Measurements from ENCODE around the gene PDLIM7.

Gene PDLIM7

DNA sequence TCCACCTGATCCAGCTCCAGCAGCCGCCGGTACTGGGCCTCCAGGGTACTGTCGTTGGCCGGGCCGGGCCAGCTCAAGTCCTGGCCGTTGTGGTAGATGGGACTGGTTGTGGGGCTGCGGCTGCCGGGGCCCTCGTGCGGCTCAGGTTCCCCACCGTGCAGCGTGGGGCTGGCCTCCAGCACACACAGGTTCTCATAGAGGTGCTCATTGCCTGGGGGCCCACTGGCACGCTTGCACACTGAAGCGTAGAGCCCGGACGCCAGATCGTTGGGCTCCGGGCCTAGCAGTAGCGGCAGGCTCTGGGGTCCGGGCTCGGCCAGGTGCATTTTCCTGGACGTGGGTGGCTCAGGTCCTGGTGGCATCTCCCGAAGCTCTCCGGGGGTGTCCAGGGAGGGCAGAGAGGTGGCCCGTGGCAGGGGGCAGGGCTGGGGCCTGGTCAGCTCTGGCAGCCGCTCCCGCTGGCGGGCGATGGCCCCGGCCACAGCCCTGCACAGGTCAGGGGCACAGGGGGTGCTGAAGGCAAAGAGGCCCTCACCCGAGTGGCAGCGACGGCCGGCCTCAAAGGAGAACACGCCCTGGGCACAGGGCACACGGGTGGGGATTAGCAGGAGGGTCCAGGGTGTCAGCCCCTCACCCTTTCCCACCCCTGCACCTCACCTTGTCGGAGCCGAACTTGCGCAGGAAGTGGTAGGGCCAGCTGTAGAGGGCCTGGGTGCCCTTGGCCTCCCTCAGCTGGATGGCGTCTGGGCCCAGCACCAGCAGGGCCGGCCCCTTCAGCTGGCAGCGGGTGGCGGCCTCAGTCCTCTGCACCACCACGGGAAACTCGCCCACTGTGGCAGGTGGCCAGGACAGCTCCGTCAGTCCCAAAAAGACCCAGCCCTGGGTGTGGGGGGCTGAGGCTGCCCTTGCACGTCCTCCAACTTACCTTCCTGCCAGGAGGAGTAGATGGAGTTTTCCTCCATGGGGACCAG is 7.0 kb upstream of the PDLIM7 start:
- no peak for DNase-seq
- Histone ChIP-seq H3K9me3 (ENCODE audit: severe bottlenecking) (no peaks in the 10 kb centered on the region), H3K27me3 (ENCODE audit: insufficient read depth, low read depth, severe bottlenecking) (no peaks in the 10 kb centered on the region), H3K4me3 (ENCODE audit: low read depth, low read length) (no peak overlapping the region), H3K27ac (no peak overlapping the region), H3K36me3 (no peaks in the 10 kb centered on the region)
- TF ChIP-seq, protein P1, sequence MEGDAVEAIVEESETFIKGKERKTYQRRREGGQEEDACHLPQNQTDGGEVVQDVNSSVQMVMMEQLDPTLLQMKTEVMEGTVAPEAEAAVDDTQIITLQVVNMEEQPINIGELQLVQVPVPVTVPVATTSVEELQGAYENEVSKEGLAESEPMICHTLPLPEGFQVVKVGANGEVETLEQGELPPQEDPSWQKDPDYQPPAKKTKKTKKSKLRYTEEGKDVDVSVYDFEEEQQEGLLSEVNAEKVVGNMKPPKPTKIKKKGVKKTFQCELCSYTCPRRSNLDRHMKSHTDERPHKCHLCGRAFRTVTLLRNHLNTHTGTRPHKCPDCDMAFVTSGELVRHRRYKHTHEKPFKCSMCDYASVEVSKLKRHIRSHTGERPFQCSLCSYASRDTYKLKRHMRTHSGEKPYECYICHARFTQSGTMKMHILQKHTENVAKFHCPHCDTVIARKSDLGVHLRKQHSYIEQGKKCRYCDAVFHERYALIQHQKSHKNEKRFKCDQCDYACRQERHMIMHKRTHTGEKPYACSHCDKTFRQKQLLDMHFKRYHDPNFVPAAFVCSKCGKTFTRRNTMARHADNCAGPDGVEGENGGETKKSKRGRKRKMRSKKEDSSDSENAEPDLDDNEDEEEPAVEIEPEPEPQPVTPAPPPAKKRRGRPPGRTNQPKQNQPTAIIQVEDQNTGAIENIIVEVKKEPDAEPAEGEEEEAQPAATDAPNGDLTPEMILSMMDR (IDR thresholded peaks at IDR 0.05; ENCODE audit: low read depth, low read length) = no peak

DNA sequence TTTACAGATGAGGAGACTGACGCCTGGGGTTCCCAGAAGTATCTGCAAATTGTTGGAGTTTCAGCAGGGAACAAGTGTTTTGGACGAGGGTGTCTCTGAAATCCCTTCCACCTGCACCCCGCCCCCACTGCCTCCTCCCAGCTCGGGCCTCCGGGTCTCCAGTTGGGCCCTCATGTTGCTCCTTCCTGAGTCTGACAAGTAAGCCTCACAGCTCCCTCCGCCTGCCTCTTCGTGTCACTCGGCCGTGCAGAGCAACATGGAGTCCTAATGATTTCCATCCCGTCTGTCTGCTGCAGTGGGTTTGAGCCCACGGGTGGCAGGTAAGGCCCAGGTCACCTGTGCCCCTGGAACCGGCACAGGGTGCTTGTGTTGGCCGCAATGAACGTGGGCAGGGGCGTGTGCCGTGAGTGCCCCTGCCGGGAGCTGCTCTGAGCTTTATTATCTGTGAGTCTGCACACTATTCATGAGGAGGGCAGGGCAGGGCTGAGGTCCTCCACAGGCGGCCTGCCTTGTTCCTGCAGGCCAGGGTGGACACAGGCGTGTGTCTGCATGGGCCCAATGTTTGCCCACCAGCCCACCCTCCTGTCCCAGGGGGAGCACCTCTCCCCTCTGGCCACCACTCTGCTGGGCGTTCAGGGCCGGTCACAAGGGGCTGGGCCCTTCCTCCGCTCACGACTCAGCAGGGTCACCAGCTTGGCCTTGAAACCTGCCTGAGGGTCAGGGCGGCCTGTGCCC is 6.1 kb upstream of the PDLIM7 start:
- Histone ChIP-seq H3K9me3 (ENCODE audit: severe bottlenecking) (no peaks in the 10 kb centered on the region), H3K27ac (no peak overlapping the region), H3K4me3 (ENCODE audit: low read depth, low read length) (no peak overlapping the region), H3K27me3 (ENCODE audit: insufficient read depth, low read depth, severe bottlenecking) (no peaks in the 10 kb centered on the region), H3K36me3 (no peaks in the 10 kb centered on the region)
- DNase-seq = no peak
- TF ChIP-seq, protein P1 (IDR thresholded peaks at IDR 0.05; ENCODE audit: low read depth, low read length) = no peak

DNA sequence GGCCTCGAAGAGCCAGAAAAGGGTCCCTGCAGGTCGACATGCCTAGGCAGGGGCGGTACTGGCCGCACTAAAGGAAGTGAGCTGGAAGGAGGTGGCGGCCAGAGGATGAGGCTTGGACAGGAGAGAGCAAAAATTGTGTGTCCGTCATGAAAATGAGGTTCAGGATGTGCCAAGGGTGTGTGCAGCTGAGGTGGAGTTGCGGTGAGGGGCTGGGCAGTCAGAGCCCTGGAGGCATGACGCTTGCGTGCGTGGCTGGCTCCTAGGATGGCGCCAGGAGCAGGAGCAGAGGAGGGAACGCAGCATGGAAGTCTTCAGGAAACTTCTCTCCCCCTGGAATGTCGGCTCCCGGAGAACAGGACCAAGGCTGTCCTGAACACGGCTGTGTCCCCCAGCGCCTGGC is 5.5 kb upstream of the PDLIM7 start:
- TF ChIP-seq, protein P1 (IDR thresholded peaks at IDR 0.05; ENCODE audit: low read depth, low read length) = no peak
- Histone ChIP-seq H3K27ac (no peak overlapping the region), H3K9me3 (ENCODE audit: severe bottlenecking) (no peaks in the 10 kb centered on the region), H3K4me3 (ENCODE audit: low read depth, low read length) (no peak overlapping the region), H3K27me3 (ENCODE audit: insufficient read depth, low read depth, severe bottlenecking) (no peaks in the 10 kb centered on the region), H3K36me3 (no peaks in the 10 kb centered on the region)
- DNase-seq = no peak

DNA sequence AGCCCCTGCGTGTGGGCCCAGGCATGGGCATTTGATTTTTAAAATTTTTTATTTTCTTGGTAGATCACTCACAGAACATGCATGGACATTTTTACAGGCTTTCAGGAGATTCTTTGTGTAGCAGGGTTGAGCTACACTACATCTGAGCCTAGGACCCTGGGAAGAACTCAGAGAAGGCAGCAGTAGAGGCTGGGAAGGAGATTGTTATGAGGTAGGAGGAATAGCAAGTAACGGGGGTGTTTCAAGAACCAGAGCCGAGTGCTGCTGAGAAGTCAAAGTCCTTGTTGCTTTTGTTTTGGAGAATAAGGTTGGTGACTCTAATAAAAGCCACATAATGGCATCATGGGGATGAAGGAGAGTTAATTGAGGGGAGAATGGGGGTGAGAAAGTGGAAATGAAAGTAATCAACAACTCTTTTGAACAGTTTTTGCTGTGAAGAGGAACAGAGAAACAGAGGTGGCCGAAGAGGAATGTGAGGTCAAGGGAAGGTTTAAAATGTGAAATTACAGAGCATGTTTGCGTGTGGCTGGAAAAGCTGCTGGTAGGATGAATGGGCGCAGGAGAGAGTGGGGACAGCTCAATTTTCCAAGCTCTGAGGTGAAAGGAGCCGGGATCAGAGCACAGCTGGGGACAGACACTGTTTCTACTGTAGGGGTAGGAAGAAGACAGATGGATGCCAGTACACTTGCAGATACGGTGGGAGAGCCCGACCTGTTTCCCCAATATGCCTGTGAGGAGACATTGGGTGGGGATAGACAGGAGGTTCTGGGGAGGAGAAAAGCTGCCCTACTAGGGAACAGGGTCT is 4.7 kb upstream of the PDLIM7 start:
- no peak for DNase-seq
- Histone ChIP-seq H3K36me3 (no peaks in the 10 kb centered on the region), H3K9me3 (ENCODE audit: severe bottlenecking) (no peaks in the 10 kb centered on the region), H3K4me3 (ENCODE audit: low read depth, low read length) (no peak overlapping the region), H3K27ac (no peak overlapping the region), H3K27me3 (ENCODE audit: insufficient read depth, low read depth, severe bottlenecking) (no peaks in the 10 kb centered on the region)
- TF ChIP-seq, protein P1 (IDR thresholded peaks at IDR 0.05; ENCODE audit: low read depth, low read length) = no peak

- DNase-seq = peak; percentile 87
- H3K27me3 ChIP-seq (ENCODE audit: insufficient read depth, low read depth, severe bottlenecking) = no peaks in the 10 kb centered on the region
- H3K4me3 ChIP-seq (ENCODE audit: low read depth, low read length) = no peak overlapping the region
- no peaks in the 10 kb centered on the region; the same call in 1 of the 2 replicates for H3K36me3 ChIP-seq
- TF ChIP-seq, protein P1 (IDR thresholded peaks at IDR 0.05; ENCODE audit: low read depth, low read length) = peak; percentile 78
- no peaks in the 10 kb centered on the region for H3K9me3 ChIP-seq (ENCODE audit: severe bottlenecking)
- H3K27ac ChIP-seq = no peak overlapping the region
Observed at GRCh38 chr5:177500685-177501522, 3.5 kb upstream of the PDLIM7 start.
